ENCODE measurements around the gene LAS1L. TPM values are rescaled to one million over a fixed set of nuclear protein-coding genes. Genes with fewer than 3 reads are reported as not detected.

Gene LAS1L
- total RNA-seq: 14.1 and 17.7 TPM in 2 replicates

GRCh38 chrX:65534450-65535292 is at the start of gene LAS1L:
TSS of gene LAS1L (minus strand) at chrX:65534787. CDS start at chrX:65534715, 72 bp downstream.

Other genes starting within 250 kb of the LAS1L start
- gene MSN, start 132.9 kb upstream of the LAS1L start, total RNA-seq: 172 and 182 TPM in 2 replicates